Body of pancreas (tissue), 4 donors: ENCODE measurements around the gene LSP1. TPM values are rescaled to one million over a fixed set of nuclear protein-coding genes. Genes with fewer than 3 reads are reported as not detected.
A peak's percentile ranks its signal among the peaks of the same experiment; 100 is the strongest.

Experiments
- ATAC-seq: fragments of 150-250 bp; one replicate; pipeline ENCODE4 v1.9.1; 2016
- DNase-seq, 4 donors: peaks; one replicate each; pipeline ENCODE4 v3.0.0-alpha.2; 2019
- H3K27ac ChIP-seq, 4 donors: fragments of 200-600 bp; sonication (generic); 1 replicate in 3 of 4; 2 replicates in 1 of 4; pipeline versions ENCODE4 v1.5.1 to v1.6.1; 2016 to 2019; ENCODE audit warnings: mild to moderate bottlenecking in 1 of 4, mixed read lengths in 1 of 4, moderate library complexity in 1 of 4
- H3K27me3 ChIP-seq, 2 donors: fragments of 200-600 bp; sonication (generic); one replicate each; pipeline ENCODE4 v1.6.0; 2016; ENCODE audit warnings: mild to moderate bottlenecking in 1 of 2
- H3K36me3 ChIP-seq, 2 donors: fragments of 200-600 bp; sonication (generic); replicated peaks in 1 of 2; 2 replicates each; pipeline ENCODE4 v1.5.1; 2016; ENCODE audit warnings: low read depth in 2 of 2; ENCODE audit not compliant: insufficient read depth in 1 of 2
- H3K4me1 ChIP-seq: fragments of 200-600 bp; sonication (generic); one replicate; pipeline ENCODE4 v1.6.0; 2016
- H3K4me3 ChIP-seq, 2 donors: fragments of 200-600 bp; sonication (generic); 1 replicate in 1 of 2; 2 replicates in 1 of 2; pipeline ENCODE4 v1.5.1; 2016 to 2019
- H3K9me3 ChIP-seq, 3 donors: fragments of 200-600 bp; sonication (generic); 1 replicate in 2 of 3; 2 replicates in 1 of 3; pipeline ENCODE4 v1.5.1; 2016
- POLR2A ChIP-seq, 3 donors: fragments of 450-650 bp; IDR thresholded peaks; one replicate each; pipeline ENCODE4 v1.6.1; 2016; ENCODE audit warnings: antibody characterized with exemption in 3 of 3, mild to moderate bottlenecking in 2 of 3
- WGBS, 2 donors: methylation state at CpG; one replicate each; pipeline ENCODE4 v1.1.5; 2017; 5-methylcytosine and 5-hydroxymethylcytosine counted together
- intact Hi-C: fragments of 100-400 bp; cut with DNase I; formaldehyde crosslinking; loops from one replicate; pipeline ENCODE4 v1.15.1; 2023
- total RNA-seq, 2 donors: library from RNA; depleted of rRNA; stranded (reverse); fragments of >200 nt; gene quantifications; one replicate each; pipeline ENCODE4 v1.1.0, GENCODE V29; 2016
- TF ChIP-seq, protein P1 (sequence below), 7 experiments: fragments of 450-650 bp in 4 of 7; fragments of 200-600 bp in 3 of 7; sonication (generic) in 3 of 7; IDR thresholded peaks; one replicate each; pipeline ENCODE4 v1.5.1; 2016 to 2019; ENCODE audit warnings: antibody characterized with exemption in 7 of 7

Gene LSP1
- total RNA-seq, 2 donors from 2014 or later = 9.9 to 11.5 TPM

DNA sequence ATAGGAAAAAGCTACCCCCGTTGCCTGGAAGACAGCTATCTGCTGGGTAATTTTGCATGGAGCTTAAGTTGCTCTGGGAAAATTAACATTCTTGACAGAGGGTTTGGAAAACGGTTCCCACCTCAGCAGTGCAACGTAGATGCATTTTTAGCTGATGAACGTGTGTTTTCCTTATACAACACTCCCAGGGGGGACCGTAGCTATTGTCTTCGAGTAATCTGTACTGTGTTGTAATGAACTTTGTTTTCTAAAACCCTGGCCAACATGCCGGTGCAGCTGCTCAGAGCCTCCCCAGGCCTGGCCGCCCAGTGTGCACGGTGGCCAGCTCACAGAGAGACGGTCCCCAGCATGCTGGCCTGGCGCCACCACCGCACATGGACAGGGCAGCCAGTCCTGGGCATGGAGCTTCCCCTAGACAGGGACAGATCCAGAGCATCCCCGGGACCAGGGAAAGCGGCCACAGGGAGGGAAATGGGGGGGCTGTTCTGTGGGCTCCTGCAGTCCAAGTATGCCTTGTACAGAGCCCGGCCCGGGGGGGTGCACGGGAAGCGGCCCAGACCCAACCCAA lies 68.8 kb downstream of the LSP1 start:
- no peak overlapping the region for H3K4me3 ChIP-seq
- H3K4me1 ChIP-seq = no peaks in the 10 kb centered on the region
- DNase-seq (peak in 1 of 4 donors; percentile 23), ATAC-seq (no peak)
- H3K27me3 ChIP-seq = no peaks in the 10 kb centered on the region
- 37 to 60% methylated on average over 7 to 18 of the region's 18 CpGs for WGBS, 2 donors
- H3K27ac ChIP-seq = no peak overlapping the region
- no peaks in the 10 kb centered on the region for H3K36me3 ChIP-seq
- intact Hi-C loops = no loop called here
- no peak for TF ChIP-seq POLR2A (IDR thresholded peaks at IDR 0.05)
- TF ChIP-seq, protein P1, sequence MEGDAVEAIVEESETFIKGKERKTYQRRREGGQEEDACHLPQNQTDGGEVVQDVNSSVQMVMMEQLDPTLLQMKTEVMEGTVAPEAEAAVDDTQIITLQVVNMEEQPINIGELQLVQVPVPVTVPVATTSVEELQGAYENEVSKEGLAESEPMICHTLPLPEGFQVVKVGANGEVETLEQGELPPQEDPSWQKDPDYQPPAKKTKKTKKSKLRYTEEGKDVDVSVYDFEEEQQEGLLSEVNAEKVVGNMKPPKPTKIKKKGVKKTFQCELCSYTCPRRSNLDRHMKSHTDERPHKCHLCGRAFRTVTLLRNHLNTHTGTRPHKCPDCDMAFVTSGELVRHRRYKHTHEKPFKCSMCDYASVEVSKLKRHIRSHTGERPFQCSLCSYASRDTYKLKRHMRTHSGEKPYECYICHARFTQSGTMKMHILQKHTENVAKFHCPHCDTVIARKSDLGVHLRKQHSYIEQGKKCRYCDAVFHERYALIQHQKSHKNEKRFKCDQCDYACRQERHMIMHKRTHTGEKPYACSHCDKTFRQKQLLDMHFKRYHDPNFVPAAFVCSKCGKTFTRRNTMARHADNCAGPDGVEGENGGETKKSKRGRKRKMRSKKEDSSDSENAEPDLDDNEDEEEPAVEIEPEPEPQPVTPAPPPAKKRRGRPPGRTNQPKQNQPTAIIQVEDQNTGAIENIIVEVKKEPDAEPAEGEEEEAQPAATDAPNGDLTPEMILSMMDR (IDR thresholded peaks at IDR 0.05) = no peak
- H3K9me3 ChIP-seq = no peaks in the 10 kb centered on the region

DNA sequence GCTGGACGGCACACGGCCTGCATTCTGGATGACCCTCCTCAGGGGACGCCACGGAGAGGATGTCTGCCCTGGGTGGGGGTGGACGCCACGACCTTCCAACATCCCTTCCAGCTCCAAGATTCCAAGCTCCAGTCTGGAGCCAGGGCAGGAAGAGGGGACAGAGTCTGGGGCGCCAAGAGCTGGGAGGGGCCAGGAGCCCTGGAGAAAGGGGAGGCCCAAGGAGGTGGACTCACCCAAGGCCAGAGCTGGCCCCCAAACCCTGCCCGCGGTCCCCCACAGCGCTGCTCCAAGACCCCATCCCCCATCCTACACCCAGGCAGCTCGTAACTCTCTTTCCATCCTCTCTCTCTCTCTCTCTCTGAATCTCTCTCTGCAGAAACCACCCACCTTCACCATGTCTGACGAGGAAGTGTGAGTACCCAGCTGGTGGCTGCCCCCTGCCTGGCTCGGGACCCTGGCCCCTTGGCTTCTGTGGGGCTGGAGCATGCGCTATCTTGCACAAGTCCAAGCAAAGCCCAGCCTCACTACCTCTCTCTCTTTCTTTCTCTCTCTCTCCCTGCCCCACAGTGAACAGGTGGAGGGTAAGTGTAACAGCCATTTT lies 69.7 kb downstream of the LSP1 start:
- no peak for TF ChIP-seq POLR2A (IDR thresholded peaks at IDR 0.05)
- TF ChIP-seq, protein P1 (IDR thresholded peaks at IDR 0.05) = no peak
- ATAC-seq (no peak), DNase-seq (no peak)
- Histone ChIP-seq H3K4me3 (no peak overlapping the region), H3K27ac (no peak overlapping the region), H3K9me3 (no peaks in the 10 kb centered on the region), H3K27me3 (no peaks in the 10 kb centered on the region), H3K4me1 (no peaks in the 10 kb centered on the region), H3K36me3 (no peaks in the 10 kb centered on the region)
- intact Hi-C loops = no loop called here
- WGBS, 2 donors = 54 to 67% methylated on average over 10 to 13 of the region's 14 CpGs

DNA sequence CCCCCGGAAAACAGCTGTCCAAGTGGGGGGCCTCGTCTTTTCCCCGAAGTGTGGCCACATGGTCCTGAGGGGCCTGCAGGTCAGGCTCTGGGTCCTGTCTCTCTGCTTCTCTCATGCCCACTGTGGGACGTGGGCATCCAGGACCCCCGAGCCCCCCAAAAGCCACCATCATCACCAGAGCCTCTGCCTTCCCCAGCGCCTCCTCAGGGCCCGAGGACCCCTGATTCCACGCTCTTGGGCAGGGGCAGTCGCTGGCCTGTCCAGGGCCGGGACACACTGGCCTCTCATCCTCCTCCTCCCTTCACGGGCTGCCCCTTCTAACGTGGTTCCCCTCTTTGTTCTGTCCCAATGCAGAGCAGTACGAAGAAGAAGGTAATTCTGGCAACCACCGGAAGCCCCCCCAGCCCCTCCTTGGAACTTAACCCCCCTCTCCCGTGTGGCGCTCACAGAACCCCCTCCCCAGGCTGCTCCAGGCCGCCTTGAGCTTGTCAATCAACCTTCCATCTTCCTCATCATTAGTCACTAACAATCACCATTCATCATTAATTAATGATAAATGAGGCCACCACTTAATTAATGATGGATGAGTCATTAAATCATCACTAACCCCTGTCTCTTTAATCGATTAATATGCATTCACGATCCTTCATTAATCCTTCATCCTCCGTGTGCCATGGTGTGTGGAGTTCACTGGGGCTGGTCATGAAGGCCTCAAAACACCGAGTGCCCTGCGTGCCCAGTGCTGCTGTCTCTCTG lies 70.5 kb downstream of the LSP1 start:
- Histone ChIP-seq H3K27me3 (no peaks in the 10 kb centered on the region), H3K4me1 (no peaks in the 10 kb centered on the region), H3K4me3 (no peak overlapping the region), H3K36me3 (no peaks in the 10 kb centered on the region), H3K9me3 (no peaks in the 10 kb centered on the region), H3K27ac (no peak overlapping the region)
- intact Hi-C loops = no loop called here
- DNase-seq (no peak), ATAC-seq (no peak)
- WGBS, 2 donors = 78 to 84% methylated on average over 21 to 22 of the region's 22 CpGs
- TF ChIP-seq, protein P1 (IDR thresholded peaks at IDR 0.05) = no peak

DNA sequence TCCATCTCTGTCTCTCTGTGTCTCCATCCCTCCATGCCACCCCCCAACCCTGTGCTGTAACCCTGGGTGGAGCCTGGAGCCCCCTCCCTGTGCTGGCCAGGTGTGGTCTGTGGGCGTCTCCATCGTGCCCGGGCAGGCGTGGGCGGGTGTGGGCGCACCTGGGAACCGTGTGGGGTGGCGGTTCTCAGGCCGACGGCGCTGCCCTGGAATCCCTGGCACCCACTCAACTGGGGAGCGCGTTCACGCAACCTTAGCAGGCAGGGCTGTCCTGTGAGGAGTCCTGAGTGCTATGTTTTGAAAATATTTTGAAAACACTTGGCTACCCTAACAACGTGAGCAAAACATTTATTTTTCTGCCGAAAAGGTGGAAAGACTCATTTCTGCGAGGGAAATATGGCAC lies 71.3 kb downstream of the LSP1 start:
- TF ChIP-seq, protein P1 (IDR thresholded peaks at IDR 0.05) = no peak
- TF ChIP-seq POLR2A (IDR thresholded peaks at IDR 0.05) = no peak
- Histone ChIP-seq H3K27ac (no peak overlapping the region), H3K4me1 (no peaks in the 10 kb centered on the region), H3K4me3 (no peak overlapping the region), H3K9me3 (no peaks in the 10 kb centered on the region), H3K27me3 (no peaks in the 10 kb centered on the region), H3K36me3 (no peaks in the 10 kb centered on the region)
- intact Hi-C loops = no loop called here
- WGBS, 2 donors = 64 to 66% methylated on average over 16 to 17 of the region's 17 CpGs
- ATAC-seq (no peak), DNase-seq (no peak)
